OCI-LY1 (cell line): ENCODE measurements around the gene LYRM9.

ENCODE experiments used
- CTCF ChIP-seq: fragments of 200-600 bp; sonication (generic), shearing (Covaris generic); IDR thresholded peaks from 2 replicates; pipeline ENCODE4 v1.5.1; 2017; ENCODE audit warnings: mild to moderate bottlenecking, antibody characterized with exemption, low read length, moderate library complexity, mixed read lengths
- EZH2 ChIP-seq: fragments of 200-600 bp; sonication (generic), shearing (Covaris generic); IDR thresholded peaks from 2 replicates; pipeline ENCODE4 v1.8.0; 2017; ENCODE audit warnings: borderline replicate concordance, mixed run types, mild to moderate bottlenecking, antibody characterized with exemption, low read length, moderate library complexity, mixed read lengths

DNA sequence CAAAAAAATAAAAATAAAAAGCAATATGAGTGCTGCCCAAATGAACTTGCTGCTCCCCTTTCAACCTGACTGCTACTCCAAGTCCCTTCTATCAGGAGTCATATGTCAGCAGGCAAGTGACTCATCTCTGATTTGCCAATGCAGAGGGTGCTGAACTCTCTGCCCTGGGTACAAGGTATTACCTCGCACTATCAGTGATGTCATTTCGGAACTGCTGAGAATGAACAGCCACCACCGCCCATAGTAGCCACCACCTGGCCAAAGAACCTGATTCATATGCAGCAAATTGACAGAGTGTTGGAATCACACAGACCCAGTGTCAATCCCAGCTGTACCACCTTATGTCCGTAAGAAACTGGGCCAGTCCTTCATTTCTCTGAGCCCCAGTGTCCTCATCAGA lies 31.2 kb downstream of the LYRM9 start:
- TF ChIP-seq CTCF (no peak), EZH2 (no peak)
